NT2/D1 (cell line): ENCODE measurements around the gene NPAS3.

Experiments
- SUZ12 ChIP-seq: IDR thresholded peaks from 2 replicates; pipeline ENCODE4 v1.6.1; 2011; ENCODE audit not compliant: insufficient read length, insufficient read depth; ENCODE audit errors: extremely low read depth
- YY1 ChIP-seq: IDR thresholded peaks from 2 replicates; pipeline ENCODE4 v1.6.1; 2011; ENCODE audit not compliant: insufficient read length, insufficient read depth
- ZNF274 ChIP-seq: IDR thresholded peaks from 2 replicates; pipeline ENCODE4 v1.6.1; 2011; ENCODE audit warnings: mild to moderate bottlenecking, low read depth, low read length

DNA sequence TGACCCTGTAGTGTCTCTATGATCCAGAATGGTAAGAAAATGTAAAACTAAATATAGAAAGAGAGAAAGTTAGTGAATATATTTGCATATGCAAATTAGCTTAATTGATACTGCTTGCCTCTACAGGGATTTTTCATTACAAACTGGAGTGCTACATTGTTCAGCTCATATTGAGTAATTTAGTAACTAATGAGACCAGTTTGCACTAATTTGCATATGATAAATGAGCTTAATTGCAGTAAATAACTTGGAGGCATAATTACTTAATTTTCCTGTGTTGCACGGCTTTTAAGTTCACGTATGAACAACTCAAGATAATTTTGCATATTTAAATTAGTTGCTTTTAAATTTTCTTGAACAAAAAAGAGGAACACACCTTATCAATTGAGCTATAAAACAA lies 436.5 kb downstream of the NPAS3 start:
- TF ChIP-seq ZNF274 = no peak
- TF ChIP-seq SUZ12 = no peak
- TF ChIP-seq YY1 = no peak
